Ureter (tissue), 1 donor: ENCODE data around the gene SLC22A24. TPM values are rescaled to one million over a fixed set of nuclear protein-coding genes. Genes with fewer than 3 reads are reported as not detected.
"Not testable (repeated sequence)": the region's sequence is repeated elsewhere in the genome, so short reads cannot be mapped to it uniquely, and the experiment has no call there.

Experiments used
- DNase-seq: peaks from one replicate; pipeline ENCODE4 v3.0.0-alpha.2; 2020; ENCODE audit warnings: low spot score
- total RNA-seq: library from RNA; stranded (reverse); gene quantifications from one replicate; pipeline ENCODE4 v1.2.4, GENCODE V29; 2023
- donor health status: DM: yes; HTN: yes; CAD: no.

The SLC22A24 gene, protein sequence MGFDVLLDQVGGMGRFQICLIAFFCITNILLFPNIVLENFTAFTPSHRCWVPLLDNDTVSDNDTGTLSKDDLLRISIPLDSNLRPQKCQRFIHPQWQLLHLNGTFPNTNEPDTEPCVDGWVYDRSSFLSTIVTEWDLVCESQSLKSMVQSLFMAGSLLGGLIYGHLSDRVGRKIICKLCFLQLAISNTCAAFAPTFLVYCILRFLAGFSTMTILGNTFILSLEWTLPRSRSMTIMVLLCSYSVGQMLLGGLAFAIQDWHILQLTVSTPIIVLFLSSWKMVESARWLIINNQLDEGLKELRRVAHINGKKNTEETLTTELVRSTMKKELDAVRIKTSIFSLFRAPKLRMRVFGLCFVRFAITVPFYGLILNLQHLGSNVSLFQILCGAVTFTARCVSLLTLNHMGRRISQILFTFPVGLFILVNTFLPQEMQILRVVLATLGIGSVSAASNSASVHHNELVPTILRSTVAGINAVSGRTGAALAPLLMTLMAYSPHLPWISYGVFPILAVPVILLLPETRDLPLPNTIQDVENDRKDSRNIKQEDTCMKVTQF
- total RNA-seq: not detected

- no peak for DNase-seq
These were observed at the start of gene SLC22A24 for GRCh38 chr11:63144121-63144520. Gene SLC22A24, minus strand, starts transcription at chr11:63144221. Its CDS starts 442 bp downstream, at chr11:63143779.

GRCh38 chr11:63180536-63180935 lies 36.5 kb upstream of the SLC22A24 start:
- DNase-seq: no peak

DNA sequence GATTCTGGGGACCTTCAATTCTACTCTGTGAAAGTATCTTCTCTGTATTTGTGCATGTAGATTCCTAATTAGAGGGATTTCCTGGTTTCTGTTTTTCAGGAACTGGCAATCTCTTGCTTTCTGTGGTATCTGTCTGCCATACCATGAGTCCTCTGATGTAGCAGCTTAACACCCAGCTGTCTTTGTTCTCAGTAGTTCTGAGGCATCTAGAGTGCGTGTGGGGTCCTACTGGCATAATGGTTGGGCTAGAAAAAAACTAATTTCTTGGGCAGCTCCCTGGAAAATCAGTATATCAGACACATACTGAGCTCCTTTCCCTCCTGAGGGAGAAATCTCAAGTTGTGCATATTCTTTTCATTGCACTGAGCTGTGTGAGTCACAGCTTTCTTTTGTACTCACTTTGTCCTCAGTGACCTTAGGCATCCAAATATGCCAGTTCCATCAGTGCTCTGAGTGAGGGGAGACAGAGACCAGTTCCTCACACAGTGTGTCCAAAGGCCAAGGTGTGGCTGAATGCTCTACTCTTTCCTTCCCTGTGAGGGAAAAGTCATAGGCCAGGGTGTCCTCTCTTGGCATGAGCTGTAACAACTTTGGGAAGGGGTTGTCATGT lies 35.5 kb upstream of the SLC22A24 start:
- no peak for DNase-seq

DNA sequence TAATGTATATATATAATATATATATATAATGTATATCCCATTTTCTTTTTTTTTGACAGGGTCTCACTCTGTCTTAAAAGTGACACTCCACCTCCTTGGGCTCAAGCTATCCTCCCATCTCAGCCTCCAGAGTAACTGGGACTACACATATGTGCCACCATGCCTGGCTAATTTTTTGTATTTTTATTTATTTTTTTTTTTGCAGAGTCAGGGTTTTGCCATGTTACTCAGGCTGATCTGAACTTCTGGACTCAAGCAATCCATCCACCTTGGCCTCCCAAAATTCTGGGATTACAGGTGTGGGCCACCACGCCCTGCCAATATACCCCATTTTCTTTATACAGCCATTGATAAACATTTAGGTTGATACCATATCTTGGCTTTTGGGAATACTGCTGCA lies 33.9 kb upstream of the SLC22A24 start:
- no peak for DNase-seq

- no peak for DNase-seq
These were observed 21.8 kb upstream of the SLC22A24 start for GRCh38 chr11:63165706-63166310.

DNA sequence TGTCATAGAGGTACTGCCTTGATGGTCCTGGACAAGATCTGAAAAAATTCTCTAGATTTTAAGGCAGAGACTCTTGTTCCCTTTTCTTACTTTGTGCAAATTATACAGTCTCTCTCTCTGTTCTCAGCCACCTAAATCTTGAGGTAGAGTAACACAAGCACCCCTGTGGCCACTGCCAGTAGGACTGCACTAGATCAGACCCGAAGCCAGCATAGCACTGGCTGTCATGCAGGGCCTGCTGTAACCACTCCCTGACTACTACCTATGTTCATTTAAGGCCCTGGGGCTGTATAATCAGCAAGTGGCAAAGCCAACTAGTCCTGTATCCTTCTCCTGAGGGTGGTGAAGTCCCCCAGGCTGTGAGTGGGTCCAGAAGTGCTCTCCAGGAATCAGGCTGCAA lies 11.8 kb upstream of the SLC22A24 start:
- DNase-seq: no peak

GRCh38 chr11:63146581-63146980 lies 2.6 kb upstream of the SLC22A24 start:
- no peak for DNase-seq

DNA sequence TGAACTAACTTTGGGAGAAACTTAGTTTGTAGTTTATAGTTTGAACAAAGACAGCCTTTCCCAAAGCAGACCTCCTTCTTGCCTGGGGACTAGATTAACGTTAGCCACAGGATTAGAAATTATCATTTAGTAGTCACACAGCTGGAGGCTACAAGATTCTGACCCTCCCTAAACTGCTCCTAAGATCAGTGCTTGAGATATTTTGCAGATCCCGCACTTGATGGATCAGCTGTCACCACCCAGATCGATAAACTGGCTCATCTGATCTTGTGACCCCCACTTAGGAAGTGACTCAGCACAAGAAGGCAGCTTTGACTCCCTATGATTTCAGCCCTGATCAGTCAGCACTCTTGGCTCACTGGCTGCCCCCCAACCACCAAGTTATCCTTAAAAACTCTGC lies 1.6 kb downstream of the SLC22A24 start:
- DNase-seq: no peak

- DNase-seq: no peak
These were observed 10.8 kb downstream of the SLC22A24 start for GRCh38 chr11:63132985-63133775.

DNA sequence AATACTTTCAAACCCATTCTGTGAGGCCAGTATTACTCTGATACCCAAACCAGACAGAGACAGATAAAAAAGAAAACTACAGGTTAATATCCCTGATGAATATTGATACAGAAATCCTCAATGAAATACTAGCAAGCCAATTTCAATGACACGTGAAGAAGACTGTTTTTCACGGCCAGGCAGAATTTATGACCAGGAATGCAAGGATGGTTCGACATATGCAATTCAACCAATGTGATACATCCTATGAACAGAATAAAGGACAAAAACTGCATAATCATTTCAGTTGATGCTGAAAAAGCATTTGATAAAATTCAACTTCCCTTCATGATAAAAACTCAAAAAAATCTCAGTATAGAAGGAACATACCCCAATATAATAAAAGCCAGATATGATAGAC lies 44.5 kb downstream of the SLC22A24 start:
- DNase-seq: no peak

GRCh38 chr11:63080682-63081081 lies 63.3 kb downstream of the SLC22A24 start:
- no peak for DNase-seq

DNA sequence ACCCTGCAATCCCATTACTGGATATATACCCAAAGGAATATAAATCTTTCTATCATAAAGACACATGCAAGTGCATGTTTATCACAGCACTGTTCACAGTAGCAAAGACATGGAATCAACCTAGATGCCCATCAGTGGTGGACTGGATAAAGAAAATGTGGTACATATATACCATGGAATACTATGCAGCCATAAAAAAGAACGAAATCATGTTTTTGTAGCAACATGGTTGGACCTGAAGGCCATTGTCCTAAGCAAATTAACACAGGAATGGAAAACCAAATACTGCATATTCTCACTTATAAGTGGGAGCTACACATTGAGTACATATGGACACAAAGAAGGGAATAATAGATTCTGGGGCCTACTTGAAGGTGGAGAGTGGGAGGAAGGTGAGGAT lies 97.8 kb downstream of the SLC22A24 start:
- DNase-seq: not testable (repeated sequence)

DNA sequence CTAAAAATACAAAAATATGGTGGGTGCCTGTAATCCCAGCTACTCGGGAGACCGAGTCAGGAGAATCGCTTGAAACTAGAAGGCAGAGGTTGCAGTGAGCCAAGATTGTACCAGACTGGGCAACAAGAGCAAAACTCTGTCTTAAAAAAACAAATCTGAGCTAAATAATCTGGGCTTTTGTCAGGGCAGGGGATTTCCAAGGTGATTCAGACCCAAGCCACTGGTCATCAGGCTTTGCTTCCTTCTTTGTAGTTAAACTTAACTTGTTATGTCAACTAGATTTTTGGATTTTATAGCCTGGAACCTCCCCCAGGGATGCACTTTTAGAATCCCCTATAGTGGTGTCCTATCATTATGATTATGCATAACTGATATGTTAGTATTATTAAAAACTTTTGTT lies 101.4 kb downstream of the SLC22A24 start:
- DNase-seq: no peak

DNA sequence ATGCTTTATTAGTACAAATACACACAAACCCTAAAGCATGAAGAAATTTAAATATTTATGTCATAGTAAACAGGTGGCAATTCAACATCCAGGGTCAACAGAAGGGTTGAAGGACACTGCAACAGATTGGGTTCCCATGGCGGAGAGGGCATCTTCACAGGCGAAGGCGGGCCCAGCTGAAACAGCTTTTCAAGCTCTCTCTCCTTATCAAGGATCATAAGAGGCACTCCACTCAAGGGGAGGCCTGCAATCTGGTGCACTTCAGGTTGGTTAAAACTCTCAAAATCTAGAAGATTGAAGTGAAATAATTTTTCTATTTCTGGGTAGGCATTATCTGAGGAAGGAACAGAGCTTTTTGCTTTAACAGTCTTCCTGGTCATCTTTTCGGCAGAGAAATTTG lies 111.6 kb downstream of the SLC22A24 start:
- DNase-seq: no peak

Other genes starting within 250 kb of the SLC22A24 start
- gene CHRM1, start 222.9 kb downstream of the SLC22A24 start, total RNA-seq: not detected
- not detected for gene SLC22A6, start 159.3 kb downstream of the SLC22A24 start, total RNA-seq
- not detected for gene SLC22A8, start 128.4 kb downstream of the SLC22A24 start, total RNA-seq
- gene SLC22A25, start 99.4 kb upstream of the SLC22A24 start, total RNA-seq: not detected
- not detected for gene SLC22A9, start 225.6 kb upstream of the SLC22A24 start, total RNA-seq